Ecto neural progenitor cell (in vitro differentiated cells): ENCODE results near the gene CBARP.

Experiments
- DNase-seq: peaks from one replicate; pipeline ENCODE4 v3.0.0-alpha.2; 2018; ENCODE audit warnings: low spot score

Gene CBARP

DNA sequence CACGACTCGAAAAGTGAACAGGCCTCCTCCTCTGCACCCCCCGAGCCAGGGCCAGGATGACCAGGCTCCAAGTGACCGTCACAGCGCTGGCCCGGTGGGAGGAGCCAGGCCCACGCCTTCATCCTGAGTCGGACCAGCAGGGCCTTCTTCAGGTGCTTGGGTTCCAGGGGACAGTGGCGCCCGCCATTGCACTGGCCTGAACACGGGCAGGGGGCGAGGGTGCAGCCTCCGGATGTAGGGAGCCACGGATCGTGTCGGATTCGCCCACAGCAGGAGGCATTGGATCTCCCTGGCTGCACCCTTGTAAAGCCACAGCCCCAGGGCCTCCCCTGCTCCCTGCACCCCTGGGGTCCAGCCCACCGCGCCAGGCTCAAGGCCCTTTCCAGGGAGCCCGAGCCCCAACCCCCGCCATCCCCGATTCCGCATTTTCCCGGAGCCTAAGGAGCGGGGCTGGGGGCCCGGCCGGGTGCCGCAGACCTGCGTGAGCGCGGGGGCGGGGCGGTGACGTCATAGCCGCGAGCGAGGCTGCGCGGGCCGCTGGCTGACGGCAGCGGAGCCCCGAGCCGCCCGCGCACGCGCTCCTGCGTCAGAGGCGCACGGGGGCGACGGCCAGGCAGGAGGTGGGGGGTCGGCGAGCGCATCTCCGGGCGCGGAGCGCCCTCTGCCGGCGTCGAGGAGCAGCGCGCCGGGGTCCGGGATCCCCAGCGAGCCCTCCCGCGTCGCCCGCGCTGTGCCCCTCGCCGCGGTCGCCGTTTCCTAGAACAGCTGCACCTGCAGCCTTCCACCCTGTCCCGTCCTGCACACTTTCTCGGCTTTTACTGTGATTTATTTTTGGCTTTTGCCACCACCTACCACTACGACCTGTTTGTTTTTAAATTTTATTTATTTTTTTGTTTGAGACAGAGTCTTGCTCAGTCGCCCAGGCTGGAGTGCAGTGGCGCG lies 2.3 kb upstream of the CBARP start:
- peak; percentile 94 for DNase-seq

DNA sequence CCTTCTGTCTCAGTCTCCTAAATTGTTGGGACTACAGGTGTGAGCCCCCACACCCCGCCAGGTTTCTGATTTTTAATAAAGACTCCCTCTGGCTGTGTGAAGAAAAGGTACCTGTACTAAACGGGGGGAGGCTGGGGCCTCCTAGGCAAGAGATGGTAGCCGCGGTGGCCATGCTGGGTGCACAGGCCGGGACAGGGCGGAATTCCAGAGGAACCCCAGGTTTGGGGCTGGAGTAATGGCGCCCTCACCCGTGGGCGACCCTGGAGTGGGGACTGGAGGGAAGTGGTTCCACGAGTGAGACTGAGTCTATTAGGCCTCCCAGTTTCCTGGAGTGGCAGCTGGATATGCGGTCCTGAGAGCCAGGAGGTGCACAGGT lies 1.6 kb upstream of the CBARP start:
- no peak for DNase-seq

DNA sequence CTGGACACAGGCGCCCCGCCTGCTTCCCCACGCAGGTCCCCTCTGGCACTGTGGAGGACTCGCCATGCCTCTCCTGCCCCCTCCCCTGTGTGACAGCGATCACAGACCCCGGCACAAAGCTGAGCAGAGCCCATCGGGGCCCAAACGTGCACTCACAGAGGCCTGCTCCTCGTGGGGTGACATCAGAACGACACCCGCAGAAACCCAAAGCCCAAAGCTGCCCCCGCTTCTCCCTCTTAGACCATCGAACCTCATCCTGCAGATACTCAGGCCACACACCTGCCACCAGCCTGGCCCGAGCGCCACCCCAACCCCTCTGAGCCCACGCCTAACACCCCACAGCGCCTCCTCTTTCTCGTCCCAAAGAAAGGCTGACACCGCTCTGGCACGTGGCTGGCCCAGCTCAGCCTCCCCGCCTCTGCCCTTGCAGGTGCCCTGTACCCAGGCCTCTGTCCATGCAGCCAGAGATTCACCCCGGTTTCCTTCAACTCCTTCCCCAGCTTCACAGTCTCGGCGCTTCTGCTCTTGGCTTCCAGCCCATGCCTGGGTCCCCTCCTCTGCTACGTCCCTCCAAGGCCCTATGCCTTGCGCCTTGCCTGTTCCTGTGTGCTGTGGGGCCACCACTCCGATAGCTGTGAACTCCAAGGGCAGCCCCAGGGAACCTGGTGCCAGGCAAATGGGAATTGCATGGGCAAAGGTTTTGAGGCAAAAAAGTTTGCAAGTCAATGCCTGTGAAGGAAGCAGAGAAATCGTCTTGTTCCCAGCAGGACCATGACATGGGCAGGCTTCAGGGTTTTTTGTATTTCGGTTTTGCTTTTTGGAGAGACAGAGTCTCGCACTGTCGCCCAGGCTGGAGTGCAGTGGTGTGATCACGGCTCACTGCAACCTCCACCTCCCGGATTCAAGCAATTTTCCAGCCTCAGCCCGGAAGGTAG lies 831 bp upstream of the CBARP start:
- DNase-seq = no peak

DNA sequence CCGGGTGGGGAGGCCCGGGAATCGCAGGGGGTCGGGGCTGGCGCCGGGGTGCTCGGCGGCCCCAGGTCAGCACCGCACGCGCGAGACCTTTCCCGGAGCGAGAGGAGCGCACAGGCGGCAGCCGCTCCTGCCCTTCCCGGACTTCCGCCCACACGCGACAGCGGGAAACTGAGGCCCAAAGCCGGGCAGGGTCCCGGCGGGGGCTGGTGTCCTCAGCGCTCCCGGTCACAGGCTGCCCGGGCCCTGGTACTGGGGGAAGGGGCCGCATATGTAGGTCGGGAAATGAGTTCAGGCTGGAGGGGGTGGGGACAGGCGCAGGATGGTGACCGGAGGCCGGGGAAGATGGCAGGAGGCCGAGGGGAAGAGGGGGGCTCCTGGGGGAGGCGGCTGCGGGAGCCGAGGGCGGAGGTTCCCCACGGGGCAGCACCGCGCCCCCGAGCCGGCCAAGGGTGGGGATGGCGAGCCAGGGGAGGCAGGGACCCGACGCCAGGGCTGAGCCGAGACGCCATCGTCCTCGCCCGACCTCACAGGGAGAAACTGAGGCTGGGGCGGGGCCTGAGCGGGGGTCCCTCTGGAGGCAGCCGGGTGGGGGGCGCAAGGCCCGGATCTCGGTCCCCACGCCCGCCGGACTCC lies 662 bp downstream of the CBARP start:
- no peak for DNase-seq

DNA sequence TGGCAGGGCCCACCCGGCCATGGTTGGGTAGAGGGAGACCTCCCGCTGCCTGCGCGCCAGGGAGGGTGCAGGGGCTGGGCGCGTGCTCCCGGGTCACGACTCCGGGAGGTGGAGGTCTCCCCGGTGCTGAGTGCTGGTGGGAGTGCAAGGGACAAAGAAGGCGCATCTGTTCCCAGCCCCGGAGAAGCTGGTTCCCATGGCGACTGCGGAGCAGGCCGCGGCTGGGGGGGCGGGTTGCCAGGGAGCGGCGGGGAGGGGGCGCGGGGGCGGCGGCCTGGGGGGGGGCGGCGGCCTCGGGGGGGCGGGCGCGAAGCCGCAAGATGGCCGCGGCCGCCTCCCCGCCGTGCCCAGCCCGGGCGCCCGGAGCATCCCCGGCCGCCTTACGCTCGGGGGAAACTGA lies 1.2 kb downstream of the CBARP start:
- DNase-seq = no peak

DNA sequence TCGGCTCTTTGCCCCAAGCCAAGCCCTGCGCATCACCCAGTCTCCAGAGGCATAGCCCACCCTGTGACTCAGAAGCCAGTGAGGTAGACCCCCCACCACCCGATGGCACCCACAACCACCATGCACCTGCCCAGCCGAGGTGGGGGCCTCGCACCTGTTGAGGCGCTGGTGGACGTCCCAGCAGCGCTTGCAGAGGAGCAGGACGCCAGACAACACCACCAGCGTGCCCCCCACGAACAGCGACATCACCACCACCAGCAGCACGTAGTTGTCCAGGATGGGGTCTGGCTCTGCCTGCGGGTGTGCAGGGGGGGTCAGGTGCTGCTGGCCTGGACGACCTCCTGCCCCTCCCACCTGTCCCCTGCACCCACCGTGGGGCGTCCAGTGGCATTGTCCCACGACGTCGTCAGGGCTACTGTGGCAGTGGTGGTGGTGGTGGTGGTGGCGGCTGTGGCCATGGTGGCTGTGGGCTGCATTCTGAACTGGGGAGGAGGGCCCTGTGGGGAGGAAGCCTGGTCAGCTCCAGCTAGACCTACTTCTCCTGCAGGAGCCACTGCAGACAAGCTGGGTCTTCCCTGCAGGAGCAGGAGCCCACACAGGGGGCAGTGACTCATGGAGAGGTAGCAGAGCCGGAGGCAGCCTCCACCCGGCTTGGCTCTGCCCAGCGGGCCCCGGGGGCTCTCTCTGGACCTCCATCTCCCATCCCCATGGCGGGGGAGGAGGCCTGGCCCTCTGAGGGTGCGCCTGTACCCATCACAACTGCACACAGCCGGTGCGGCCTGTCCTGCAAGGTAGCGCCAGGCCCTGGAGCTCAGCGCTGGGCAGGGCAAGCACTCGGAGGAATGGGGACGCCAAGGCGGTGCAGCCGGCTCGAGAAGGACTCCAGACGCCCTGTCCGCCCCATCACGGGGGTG lies 1.9 kb downstream of the CBARP start:
- DNase-seq = no peak

DNA sequence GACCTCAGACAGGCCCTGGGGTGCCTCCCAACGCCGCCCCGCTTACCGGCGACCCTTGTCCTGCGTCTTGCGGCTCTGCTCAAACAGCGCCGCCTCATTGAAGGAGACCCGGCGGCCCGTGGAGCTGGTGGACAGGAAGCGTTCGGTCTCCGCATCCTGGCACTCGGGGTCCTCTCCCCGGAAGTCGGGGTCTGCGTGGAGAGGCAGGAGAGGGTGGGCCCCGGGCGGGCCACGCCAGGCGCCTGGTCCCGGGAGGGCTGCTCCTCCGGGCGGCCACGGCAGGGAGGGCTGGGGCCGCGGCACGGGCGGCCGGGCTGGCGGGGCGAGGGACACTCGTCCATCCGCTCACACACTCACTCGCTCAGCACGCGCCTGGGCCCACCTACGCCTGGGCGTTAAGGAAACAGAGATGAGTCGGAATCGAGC lies 2.8 kb downstream of the CBARP start:
- DNase-seq = no peak

DNA sequence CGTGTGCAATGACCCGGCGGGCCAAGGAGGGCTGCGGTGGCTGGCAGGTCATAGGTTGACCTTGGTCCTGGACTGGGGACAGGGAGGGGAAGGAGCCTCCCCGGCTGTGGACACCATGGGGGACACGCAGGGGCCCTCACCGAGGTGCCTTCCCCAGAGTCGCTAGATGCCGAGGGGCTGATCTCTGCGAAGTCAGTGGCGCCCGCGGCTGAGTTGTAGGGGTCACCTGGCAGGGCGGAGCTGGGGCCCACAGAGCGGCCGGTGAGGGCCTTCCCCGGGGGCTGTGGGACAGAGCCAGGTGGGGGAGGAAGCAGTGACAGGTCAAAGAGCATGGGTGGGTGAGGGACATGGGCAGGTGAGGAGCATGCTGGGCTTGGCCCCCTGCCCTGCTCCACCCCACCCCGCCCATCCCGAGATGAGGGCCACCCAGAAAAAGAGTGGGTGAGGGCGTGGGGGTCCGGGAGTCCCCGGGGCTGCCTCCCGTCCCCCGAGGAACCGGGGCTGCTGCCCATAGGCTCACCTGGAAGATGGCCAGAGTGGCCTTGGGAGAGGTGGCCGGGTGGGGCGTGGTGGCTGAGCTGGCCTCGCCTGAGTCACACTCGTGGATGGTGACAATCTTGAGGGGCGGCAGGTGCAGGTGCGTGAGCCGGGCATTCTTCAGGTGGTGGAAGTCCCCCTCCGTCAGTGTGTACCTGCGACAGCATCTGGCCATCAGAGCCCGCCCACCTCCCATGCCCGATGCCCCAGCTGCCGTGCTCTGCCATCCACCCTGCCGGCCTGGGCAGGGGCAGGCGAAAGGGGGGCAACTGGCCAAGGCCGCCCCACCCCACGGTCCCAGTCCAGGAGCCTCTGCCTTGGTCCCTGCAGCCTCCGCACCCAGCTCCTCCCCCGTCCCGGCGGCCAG lies 3.5 kb downstream of the CBARP start:
- DNase-seq = no peak

DNA sequence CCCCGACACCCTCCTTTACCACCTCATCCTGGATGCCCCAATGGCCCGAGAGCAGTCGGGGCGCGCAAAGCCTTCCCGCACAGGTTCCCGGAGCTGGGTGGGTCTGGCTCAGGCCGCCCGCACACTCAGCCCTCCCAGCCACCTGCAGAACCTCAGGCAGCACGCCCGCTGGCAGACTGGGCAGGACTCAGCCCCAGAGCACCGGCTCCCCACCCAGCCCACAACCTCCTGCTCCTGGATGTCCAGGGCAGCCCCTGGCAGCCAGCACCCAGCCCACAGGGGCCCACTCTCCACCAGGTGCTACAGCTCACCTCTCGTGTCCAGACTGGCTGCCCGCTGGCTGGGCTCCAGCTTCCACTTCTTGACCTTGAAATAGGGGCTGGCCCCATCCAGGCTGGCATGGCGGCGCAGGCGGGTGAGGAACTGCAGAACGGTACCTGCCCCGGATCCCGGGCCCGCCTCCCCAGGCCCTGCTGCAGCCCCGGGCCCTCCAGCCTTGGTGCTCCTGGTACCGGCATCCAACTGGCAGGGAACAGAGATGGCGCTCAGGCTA lies 4.6 kb downstream of the CBARP start:
- DNase-seq = no peak

DNA sequence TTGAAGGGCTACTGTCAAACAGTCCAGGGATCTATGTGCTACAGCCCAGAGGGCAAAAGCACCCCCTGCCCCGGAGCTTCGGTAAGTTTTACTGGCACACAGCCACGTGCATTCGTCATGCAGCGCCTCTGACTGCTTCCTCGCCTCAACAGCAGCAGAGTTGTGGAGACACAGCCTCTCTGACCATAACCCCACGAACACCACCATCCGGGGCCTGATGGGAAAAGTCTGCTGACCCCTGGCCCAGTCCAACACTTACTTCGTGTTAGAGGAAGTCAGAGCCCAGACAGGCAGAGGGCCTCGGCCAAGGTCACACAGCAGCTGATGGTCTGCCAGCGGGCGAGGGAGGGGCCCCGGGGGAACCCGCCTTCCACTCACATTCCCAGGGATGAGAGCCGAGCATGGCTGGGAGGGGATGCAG lies 5.1 kb downstream of the CBARP start:
- no peak for DNase-seq

DNA sequence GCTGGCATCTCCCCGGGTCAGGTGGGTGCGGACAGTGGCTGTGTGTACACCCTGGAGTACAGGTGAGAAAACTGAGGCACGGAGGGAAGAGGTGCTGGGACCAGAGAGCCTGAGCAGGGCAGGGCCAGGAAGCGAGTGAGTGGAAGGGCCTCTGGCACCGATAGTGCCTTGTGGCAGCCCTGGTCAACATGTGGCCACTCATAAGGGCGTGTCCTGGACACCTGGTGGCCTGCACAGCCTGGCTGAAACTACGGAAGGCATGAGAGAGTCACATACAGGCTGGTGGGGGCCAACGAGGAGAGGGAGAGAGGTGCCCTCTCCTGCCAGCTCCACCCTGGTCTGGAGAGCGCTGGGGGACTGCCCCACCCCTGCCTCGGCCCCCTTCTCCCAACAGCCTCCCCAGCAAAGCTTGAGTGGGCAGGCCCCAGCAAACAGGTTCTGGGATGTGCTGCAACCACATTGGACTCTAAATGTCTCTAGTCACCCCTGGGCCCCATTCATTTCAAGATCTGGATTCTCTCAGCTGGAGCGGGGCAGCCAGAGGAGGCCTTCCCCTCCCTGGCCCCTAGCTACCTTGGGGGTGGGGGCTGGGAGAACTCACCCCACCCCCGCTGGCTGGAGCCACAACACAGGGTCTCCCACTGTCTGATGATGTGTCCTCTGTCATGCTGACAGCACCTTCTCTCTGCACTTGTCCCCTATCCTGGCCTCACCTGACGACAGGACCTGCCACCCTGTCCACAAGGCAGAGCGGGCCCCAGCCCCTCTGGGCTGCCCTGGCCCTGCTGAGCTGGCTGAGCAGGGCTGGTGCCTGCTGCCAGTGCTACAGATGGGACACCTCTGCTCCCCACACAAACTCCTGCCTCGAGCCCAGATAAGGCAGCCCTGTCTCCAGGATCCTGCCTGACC lies 5.8 kb downstream of the CBARP start:
- DNase-seq = no peak

DNA sequence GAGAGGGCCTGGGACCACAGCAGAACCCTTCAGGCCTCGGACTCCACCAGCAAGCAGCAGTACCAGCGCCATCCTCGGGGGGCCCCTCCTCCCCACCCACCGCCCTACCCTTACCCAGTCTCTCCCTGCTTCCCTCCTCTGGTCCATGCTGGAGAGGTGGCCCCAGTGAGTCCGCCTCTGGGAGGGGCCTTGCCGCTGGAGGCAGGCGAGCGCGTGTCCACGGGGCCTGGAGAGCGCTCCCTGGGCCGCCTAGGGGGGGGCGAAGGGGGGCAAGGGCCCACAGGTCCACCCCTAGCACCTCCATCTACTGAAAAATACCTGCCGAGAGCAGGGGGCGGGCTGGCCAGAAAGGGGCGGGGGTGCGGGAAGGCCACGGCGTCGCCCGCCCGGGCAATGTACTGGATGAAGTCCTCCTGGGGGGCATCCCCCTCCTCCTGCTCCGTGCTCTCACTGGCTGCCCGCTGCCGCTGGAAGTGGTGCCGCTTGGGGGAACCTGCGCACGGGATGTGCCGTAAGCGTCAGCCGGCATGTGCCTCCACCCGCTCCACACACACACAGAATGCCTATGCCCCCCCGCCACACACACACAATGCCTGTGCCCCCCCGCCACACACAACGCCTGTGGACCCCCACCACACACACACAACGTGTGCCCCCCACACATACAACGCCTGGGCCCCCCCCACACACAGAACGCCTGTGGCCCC lies 6.9 kb downstream of the CBARP start:
- no peak for DNase-seq

DNA sequence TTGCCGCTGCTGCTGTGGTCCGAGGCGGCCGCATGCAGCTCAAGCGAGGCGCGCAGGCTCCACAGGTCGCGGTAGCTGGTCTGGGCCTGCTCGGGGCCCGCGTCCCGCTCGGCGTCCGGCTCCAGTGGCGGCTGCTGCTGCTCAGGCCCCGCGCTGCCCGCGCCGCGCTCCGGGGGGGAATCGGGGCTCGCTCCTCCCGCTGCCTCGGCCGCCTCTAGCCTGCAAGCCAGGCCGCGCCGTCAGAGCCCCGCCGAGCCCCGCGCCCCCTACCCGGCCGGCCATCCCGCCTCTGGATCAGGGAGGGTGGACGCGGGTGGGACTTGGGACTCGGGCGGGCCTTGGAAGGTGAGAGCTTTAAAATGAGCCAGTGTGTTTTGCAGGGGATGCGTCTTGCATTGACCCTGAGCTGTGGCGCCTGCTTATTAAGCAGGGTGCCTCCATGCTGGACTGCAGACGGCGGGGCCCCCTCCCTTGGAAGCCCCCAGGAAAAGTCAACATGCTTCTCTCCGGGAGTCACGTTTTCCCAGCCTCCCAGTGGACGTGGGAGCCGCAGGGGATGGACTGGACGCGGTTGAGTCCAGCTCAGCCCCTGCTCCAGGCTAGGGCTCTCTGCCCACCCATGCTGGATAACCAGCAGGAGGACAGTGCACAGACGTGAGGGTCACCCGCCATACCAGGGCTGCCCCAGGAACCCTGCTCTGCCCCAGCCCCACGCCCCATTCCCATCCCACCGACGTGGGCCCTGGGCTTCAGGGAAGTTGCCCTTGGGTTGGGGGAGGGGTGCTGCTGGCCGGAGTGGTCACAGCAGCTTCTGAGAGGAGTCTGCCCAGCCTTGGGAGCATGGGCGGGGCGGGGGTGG lies 7.7 kb downstream of the CBARP start:
- DNase-seq = no peak

DNA sequence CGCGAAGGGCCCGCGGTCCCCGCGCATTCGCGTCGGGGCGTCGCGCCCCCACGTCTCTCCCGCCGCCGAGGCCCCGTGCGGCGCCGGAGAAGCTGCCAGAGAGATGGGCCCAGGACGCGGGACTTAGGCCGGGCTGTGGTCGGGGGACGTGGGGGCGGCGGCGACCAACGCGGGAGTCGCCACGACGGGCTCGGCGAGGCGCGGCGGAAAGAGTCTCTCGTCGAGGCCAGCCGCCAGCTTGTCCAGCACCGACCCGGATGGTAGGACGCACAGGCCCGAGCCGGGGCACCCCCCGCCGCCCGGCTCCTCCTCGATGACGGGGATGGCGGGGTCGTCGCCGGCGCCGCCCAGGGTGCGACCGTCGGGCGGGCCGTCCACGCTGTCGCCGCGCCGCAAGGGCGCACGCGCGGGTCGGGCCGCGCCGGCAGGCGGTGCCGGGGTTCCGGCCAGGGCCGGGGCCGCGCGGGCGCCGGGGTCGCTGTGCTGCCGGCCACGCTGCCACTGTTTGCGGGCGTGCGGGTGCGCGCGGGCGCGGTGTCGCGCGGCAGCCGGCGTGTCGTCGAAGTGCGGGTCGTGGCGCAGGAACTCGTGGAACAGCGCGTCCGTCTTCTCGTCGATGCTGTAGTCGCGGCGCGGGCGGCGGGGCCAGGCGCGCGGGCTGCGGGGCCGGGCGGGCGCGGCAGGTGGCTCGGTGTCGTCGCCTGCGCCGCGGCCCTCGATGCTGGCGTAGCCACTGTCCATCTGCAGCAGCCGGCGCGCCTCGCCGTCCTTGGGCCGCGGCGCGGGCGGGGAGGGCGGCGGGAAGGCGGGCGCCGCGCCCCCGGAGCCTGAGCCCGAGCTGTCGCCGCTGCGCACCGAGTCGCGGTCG lies 8.5 kb downstream of the CBARP start:
- DNase-seq = no peak

DNA sequence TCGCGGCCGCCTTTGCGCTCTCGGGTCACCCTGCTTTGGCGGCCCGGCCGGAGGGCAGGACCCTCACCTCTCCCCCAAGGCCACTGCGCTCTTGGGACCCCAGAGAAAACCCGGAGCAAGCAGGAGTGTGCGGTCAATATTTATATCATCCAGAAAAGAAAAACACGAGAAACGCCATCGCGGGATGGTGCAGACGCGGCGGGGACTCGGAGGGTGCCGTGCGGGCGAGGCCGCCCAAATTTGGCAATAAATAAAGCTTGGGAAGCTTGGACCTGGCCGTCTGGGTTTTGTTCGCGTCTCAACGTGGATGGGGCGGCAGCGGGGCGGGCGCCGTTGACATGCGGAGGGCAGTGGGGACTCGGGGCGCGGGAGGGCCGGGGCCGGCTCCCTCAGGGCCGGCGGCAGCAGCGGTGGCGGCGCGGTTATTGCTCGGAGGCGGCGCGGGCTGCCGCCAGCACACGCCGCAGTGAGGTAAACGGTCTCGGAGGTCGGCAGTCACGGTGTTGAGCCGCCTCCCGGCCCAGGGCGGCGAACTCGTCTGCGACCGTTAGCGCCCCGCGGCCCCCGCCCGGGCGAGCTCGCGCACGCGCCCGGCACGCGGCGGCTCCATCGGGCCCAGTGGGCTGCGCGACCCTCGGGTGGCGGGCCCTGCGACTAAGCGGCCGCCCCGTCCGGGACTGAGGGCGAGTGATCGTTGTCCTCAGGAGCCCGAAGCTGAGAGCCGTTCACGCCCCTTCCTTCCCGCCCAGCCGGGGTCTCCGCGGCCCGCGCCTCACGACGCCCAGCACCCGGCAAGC lies 9.4 kb downstream of the CBARP start:
- no peak for DNase-seq
